ENCODE measurements around the gene DIAPH3.

DIAPH3 gene

DNA sequence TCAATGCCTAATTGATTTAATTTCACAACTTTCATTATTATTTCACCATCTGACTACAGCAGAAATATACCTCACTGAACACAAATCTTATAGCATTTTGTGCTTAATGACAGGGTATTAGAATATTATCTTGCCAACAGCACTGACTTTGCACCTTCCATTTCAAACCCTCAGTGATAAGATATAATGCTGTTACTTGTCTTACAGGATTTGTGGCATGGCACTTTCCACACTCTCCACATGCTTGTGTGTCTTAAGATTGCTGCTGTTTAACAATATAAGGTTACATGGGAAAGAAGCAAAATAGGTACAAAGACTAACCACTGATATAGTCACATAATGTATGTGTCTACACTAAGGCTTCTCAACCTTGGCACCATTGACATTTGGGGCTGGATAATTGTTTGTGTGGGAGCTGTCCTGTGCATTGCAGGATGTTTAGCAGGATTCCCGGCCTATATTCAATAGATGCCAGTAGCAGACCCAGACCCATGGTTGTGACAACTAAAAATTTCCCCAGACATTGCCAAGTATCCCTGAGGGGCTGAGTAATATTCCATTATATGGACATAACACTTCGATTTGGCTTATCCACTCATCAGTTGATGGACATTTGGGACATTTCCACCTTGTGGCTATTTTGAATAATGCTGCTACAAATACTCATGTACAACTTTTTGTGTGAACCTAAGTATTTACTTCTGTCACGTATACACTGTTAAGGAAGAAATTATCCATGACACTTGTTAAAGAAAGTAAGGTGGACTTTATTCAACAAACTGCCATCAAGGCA lies 5.7 kb upstream of the DIAPH3 start:
- Mint-ChIP-seq H3K9me3 (ENCODE audit: low read depth) (no peaks in the 10 kb centered on the region), H3K27me3 (peaks cover 4% of the 10 kb centered on the region), H3K27ac (no peak overlapping the region), H3K4me3 (no peak overlapping the region), H3K4me1 (ENCODE audit: low read depth) (peaks cover 14% of the 10 kb centered on the region), H3K36me3 (no peaks in the 10 kb centered on the region)

GRCh38 chr13:60167121-60167520 lies 3.4 kb upstream of the DIAPH3 start:
- H3K27me3 Mint-ChIP-seq: peaks cover 2% of the 10 kb centered on the region
- no peak overlapping the region for H3K27ac Mint-ChIP-seq
- H3K9me3 Mint-ChIP-seq (ENCODE audit: low read depth): no peaks in the 10 kb centered on the region
- H3K4me1 Mint-ChIP-seq (ENCODE audit: low read depth): peaks cover 20% of the 10 kb centered on the region
- H3K36me3 Mint-ChIP-seq: no peaks in the 10 kb centered on the region
- no peak overlapping the region for H3K4me3 Mint-ChIP-seq

- H3K9me3 Mint-ChIP-seq (ENCODE audit: low read depth): no peaks in the 10 kb centered on the region
- peaks cover 1% of the 10 kb centered on the region for H3K27me3 Mint-ChIP-seq
- no peaks in the 10 kb centered on the region for H3K36me3 Mint-ChIP-seq
- H3K27ac Mint-ChIP-seq: peak overlapping the region; percentile 90
- peaks cover 22% of the 10 kb centered on the region for H3K4me1 Mint-ChIP-seq (ENCODE audit: low read depth)
- peak overlapping the region; percentile 94 for H3K4me3 Mint-ChIP-seq
These were observed 1.8 kb upstream of the DIAPH3 start for GRCh38 chr13:60165391-60166099.

DNA sequence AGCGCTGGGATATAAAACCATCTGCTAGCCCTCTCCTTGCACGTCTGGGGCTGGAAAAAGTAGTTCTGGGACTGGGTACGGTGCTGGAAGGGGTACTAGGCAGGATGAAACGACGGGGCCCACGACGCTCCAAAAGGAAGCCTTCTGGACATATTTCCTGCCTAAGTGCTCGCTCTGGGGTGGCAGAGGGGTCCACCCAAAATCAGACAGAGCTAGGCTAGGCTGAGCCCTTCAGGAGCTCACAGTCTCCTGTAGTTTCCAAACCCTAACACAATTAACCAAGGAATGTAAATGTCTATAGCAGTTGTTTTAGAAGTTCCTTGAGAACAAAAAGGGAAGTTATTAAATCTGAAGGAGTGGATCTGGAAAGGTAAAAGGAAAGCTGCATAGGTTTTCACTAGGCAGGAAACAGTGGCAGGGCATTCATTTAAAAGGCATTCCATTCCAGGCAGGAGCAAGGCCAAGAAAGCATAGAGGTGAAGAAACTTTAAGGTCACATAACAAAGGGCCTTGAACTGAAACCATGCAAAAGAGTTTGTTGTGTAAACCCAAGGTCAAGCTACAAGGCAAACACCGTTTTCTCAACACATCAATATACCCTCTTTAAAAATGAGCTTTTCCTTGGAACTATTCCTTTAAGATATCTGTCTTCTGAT lies 634 bp upstream of the DIAPH3 start:
- Mint-ChIP-seq H3K4me1 (ENCODE audit: low read depth) (peaks cover 22% of the 10 kb centered on the region), H3K36me3 (no peaks in the 10 kb centered on the region), H3K27ac (peak overlapping the region; percentile 90), H3K27me3 (peaks cover 3% of the 10 kb centered on the region), H3K9me3 (ENCODE audit: low read depth) (no peaks in the 10 kb centered on the region), H3K4me3 (peak overlapping the region; percentile 94)

- peaks cover 4% of the 10 kb centered on the region for H3K27me3 Mint-ChIP-seq
- no peak overlapping the region for H3K4me3 Mint-ChIP-seq
- no peaks in the 10 kb centered on the region for H3K9me3 Mint-ChIP-seq (ENCODE audit: low read depth)
- H3K4me1 Mint-ChIP-seq (ENCODE audit: low read depth): peaks cover 22% of the 10 kb centered on the region
- H3K27ac Mint-ChIP-seq: no peak overlapping the region
- H3K36me3 Mint-ChIP-seq: peaks cover 3% of the 10 kb centered on the region
These were observed 1.6 kb downstream of the DIAPH3 start for GRCh38 chr13:60162096-60162495.

DNA sequence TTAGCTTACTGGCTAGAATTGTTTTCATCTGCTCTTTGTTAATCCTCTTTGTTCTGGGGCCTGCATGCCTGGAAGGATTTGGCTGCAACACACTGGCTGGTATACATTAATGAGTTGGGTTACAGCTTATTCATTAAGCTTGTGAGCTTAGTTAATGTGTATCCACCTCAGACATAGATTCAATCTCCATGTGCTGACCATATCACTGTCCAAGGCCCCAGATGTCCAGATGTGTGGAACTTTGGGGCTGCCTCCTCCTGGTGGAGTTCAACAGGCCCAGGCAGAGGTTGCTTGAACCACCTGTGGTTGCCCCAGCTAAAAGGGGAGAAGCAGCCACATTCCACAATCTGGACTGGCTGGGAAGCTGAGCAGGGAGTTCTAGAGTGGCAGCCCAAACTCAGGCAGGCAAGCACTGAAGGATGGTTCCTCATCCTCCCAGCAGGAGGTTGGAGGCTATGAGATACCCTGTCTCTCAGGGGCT lies 5.4 kb downstream of the DIAPH3 start:
- Mint-ChIP-seq H3K36me3 (peaks cover 3% of the 10 kb centered on the region), H3K27ac (no peak overlapping the region), H3K4me3 (no peak overlapping the region), H3K27me3 (peaks cover 4% of the 10 kb centered on the region), H3K4me1 (ENCODE audit: low read depth) (peaks cover 4% of the 10 kb centered on the region), H3K9me3 (ENCODE audit: low read depth) (no peaks in the 10 kb centered on the region)

GRCh38 chr13:60155978-60156377 lies 7.8 kb downstream of the DIAPH3 start:
- Mint-ChIP-seq H3K27ac (no peak overlapping the region), H3K4me1 (ENCODE audit: low read depth) (no peaks in the 10 kb centered on the region), H3K36me3 (peaks cover 3% of the 10 kb centered on the region), H3K9me3 (ENCODE audit: low read depth) (no peaks in the 10 kb centered on the region), H3K27me3 (peaks cover 4% of the 10 kb centered on the region), H3K4me3 (no peak overlapping the region)

DNA sequence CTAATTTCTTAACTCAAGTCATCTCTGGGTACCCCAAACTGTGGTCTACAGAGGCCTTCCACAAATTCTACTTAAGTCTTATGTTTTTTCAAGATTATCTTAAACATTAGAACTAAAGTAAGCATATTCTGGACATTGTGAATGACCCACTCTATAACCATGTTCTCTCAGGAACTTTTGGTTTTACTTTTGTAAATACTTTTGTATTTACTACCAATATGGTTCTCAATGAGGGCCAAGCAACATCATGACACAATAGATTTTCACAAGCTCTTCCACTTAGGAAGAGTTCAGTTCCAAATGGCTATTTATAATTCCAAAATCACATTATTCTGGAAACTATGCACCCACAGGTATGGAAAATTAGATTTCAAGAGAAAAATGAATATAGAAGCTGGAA lies 10.8 kb downstream of the DIAPH3 start:
- Mint-ChIP-seq H3K4me1 (ENCODE audit: low read depth) (no peaks in the 10 kb centered on the region), H3K27ac (no peak overlapping the region), H3K36me3 (peaks cover 3% of the 10 kb centered on the region), H3K27me3 (peaks cover 5% of the 10 kb centered on the region), H3K4me3 (no peak overlapping the region), H3K9me3 (ENCODE audit: low read depth) (no peaks in the 10 kb centered on the region)

- Mint-ChIP-seq H3K9me3 (ENCODE audit: low read depth) (no peaks in the 10 kb centered on the region), H3K27ac (no peak overlapping the region), H3K4me1 (ENCODE audit: low read depth) (no peaks in the 10 kb centered on the region), H3K4me3 (no peak overlapping the region), H3K27me3 (peaks cover 6% of the 10 kb centered on the region), H3K36me3 (no peaks in the 10 kb centered on the region)
These were observed 11.6 kb downstream of the DIAPH3 start for GRCh38 chr13:60152114-60152513.

- no peak overlapping the region for H3K4me3 Mint-ChIP-seq
- H3K9me3 Mint-ChIP-seq (ENCODE audit: low read depth): no peaks in the 10 kb centered on the region
- no peaks in the 10 kb centered on the region for H3K4me1 Mint-ChIP-seq (ENCODE audit: low read depth)
- no peaks in the 10 kb centered on the region for H3K36me3 Mint-ChIP-seq
- no peak overlapping the region for H3K27ac Mint-ChIP-seq
- H3K27me3 Mint-ChIP-seq: peaks cover 5% of the 10 kb centered on the region
These were observed 13.2 kb downstream of the DIAPH3 start for GRCh38 chr13:60150538-60150937.

GRCh38 chr13:60148918-60149317 lies 14.8 kb downstream of the DIAPH3 start:
- Mint-ChIP-seq H3K9me3 (ENCODE audit: low read depth) (no peaks in the 10 kb centered on the region), H3K27ac (no peak overlapping the region), H3K36me3 (no peaks in the 10 kb centered on the region), H3K4me1 (ENCODE audit: low read depth) (no peaks in the 10 kb centered on the region), H3K27me3 (peaks cover 8% of the 10 kb centered on the region), H3K4me3 (no peak overlapping the region)

GRCh38 chr13:60147361-60147760 lies 16.4 kb downstream of the DIAPH3 start:
- Mint-ChIP-seq H3K9me3 (ENCODE audit: low read depth) (no peaks in the 10 kb centered on the region), H3K4me3 (no peak overlapping the region), H3K27ac (no peak overlapping the region), H3K27me3 (peaks cover 8% of the 10 kb centered on the region), H3K36me3 (no peaks in the 10 kb centered on the region), H3K4me1 (ENCODE audit: low read depth) (no peaks in the 10 kb centered on the region)

DNA sequence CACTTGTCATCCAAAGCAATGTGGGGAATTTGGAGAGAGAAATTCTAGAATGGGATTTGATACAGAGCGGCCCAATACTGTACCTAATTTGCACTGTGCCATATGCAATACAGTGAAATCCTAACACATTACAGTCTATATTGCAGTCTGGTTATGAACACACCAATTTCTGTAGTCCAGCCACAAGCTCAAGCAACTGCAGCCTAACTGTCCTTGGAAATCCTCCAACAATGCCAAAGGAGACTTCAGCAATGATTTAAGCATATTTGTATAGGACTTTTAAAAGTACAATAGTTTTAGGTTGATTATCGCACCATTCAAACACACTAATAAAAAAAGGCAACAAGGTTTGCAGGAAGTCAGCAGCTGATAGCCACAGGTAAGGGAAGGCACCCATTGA lies 17.3 kb downstream of the DIAPH3 start:
- no peaks in the 10 kb centered on the region for H3K4me1 Mint-ChIP-seq (ENCODE audit: low read depth)
- H3K4me3 Mint-ChIP-seq: no peak overlapping the region
- H3K27ac Mint-ChIP-seq: no peak overlapping the region
- H3K9me3 Mint-ChIP-seq (ENCODE audit: low read depth): no peaks in the 10 kb centered on the region
- H3K36me3 Mint-ChIP-seq: no peaks in the 10 kb centered on the region
- H3K27me3 Mint-ChIP-seq: peaks cover 8% of the 10 kb centered on the region

DNA sequence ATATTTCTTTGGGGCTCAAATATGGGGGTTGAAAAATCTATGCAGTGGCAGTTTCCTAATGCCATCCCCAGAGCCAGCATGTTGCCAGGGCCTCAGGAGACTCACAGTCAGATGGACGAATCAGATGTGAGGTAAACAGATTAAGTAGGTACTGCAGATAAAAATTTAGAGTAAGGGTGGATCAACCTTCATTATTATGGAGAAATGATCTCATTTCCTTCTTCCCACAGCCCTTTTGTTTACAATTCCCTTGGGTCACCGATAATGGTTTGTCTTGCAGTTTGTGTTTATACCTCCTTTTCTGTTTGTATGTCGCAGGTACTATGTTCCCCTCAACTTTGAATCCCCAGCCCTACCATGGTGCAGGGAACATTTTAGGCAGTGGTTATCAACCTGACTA lies 20.0 kb downstream of the DIAPH3 start:
- no peaks in the 10 kb centered on the region for H3K36me3 Mint-ChIP-seq
- no peaks in the 10 kb centered on the region for H3K9me3 Mint-ChIP-seq (ENCODE audit: low read depth)
- H3K27ac Mint-ChIP-seq: no peak overlapping the region
- no peaks in the 10 kb centered on the region for H3K4me1 Mint-ChIP-seq (ENCODE audit: low read depth)
- H3K27me3 Mint-ChIP-seq: peaks cover 5% of the 10 kb centered on the region
- H3K4me3 Mint-ChIP-seq: no peak overlapping the region

DNA sequence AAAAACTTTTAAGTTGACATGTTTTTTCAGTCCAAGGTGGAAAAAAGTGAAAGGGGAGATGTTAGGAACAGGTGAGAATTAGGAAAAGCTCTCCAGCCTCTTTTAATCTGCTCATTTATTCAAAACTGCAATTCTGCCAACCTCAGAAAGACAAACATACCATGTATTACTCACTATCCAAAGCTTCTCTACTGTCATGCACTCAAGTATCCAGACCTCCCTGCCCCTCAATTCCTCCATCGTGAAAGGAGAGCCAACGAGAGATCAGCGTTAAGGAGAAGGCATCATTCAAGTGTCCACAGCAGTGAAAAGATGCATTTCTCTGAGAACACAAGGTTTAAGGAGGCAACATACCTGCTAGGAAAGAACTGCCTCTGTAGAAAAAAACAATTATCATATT lies 24.5 kb downstream of the DIAPH3 start:
- Mint-ChIP-seq H3K27ac (no peak overlapping the region), H3K36me3 (no peaks in the 10 kb centered on the region), H3K27me3 (no peaks in the 10 kb centered on the region), H3K9me3 (ENCODE audit: low read depth) (no peaks in the 10 kb centered on the region), H3K4me1 (ENCODE audit: low read depth) (peaks cover 3% of the 10 kb centered on the region), H3K4me3 (no peak overlapping the region)
